GM12878 (cell line): ENCODE data around the gene FKBP6. TPM values are rescaled to one million over a fixed set of nuclear protein-coding genes. Genes with fewer than 3 reads are reported as not detected.

Experiments
- ATAC-seq: fragments of 200-7000 bp; cut with Tn5 transposase; 3 replicates; pipeline ENCODE4 v1.9.1; 2020; ENCODE audit warnings: mild to moderate bottlenecking, moderate library complexity
- BruUV-seq: library from RNA; stranded (reverse); fragments of 400-500 nt; replicated peaks from 2 replicates; lab custom pipeline; 2021; lab: Mats Ljungman, UMichigan
- CTCF ChIA-PET: fragments of 300-600 bp; sonication (Branson Sonifier 250); formaldehyde crosslinking; extraction: SDS; loops from one replicate; lab custom pipeline; 2021; ENCODE audit warnings: inconsistent platforms; lab: Yijun Ruan, JAX
- POLR2A ChIA-PET: fragments of 350-600 bp; formaldehyde crosslinking; extraction: SDS; loops from one replicate; lab custom pipeline; 2021; ENCODE audit warnings: inconsistent platforms; lab: Charles Lee
- RAD21 ChIA-PET: fragments of 300-600 bp; sonication (Branson Sonifier 250); formaldehyde crosslinking; loops from one replicate; lab custom pipeline; 2023; ENCODE audit warnings: antibody characterized with exemption; ENCODE audit not compliant: unreplicated experiment; lab: Charles Lee
- SMC1A ChIA-PET: fragments of 300-600 bp; sonication (Branson Sonifier 250); formaldehyde crosslinking; loops from one replicate; lab custom pipeline; 2023; ENCODE audit not compliant: unreplicated experiment, uncharacterized antibody; lab: Charles Lee
- DNase-seq: peaks from one replicate; pipeline ENCODE4 v3.0.0-alpha.2; 2011; ENCODE audit warnings: low read depth, low spot score
- FAIRE-seq: peaks from 3 replicates; lab custom pipeline; 2011; peaks lifted over from hg19 to GRCh38; lab: Jason Lieb, UNC
- H2AFZ ChIP-seq: 2 replicates; pipeline ENCODE4 v1.6.0; 2011; ENCODE audit warnings: low read depth, low read length, control low read depth; ENCODE audit not compliant: control insufficient read depth
- H3K27ac ChIP-seq: 2 replicates; pipeline ENCODE4 v1.5.1; 2011; ENCODE audit warnings: control low read depth; ENCODE audit not compliant: control insufficient read depth, insufficient read depth
- H3K27me3 ChIP-seq, 2 experiments: replicated peaks in 1 of 2; 2 replicates each; pipeline versions ENCODE4 v1.6.0 to v1.6.1; 2011; ENCODE audit warnings: low read length in 1 of 2; ENCODE audit not compliant: control insufficient read depth in 2 of 2, insufficient read depth in 2 of 2
- H3K36me3 ChIP-seq, 2 experiments: 2 replicates each; pipeline ENCODE4 v1.5.1; 2011; ENCODE audit warnings: low read length in 1 of 2; ENCODE audit not compliant: control insufficient read depth in 2 of 2, insufficient read depth in 2 of 2
- H3K4me1 ChIP-seq: 2 replicates; pipeline ENCODE4 v1.6.1; 2011; ENCODE audit warnings: mild to moderate bottlenecking, low read length, moderate library complexity, mixed read lengths; ENCODE audit not compliant: control insufficient read depth, insufficient read depth
- H3K4me2 ChIP-seq: 2 replicates; pipeline ENCODE4 v1.6.0; 2011; ENCODE audit warnings: control low read depth; ENCODE audit not compliant: control insufficient read depth, insufficient read depth
- H3K4me3 ChIP-seq: fragments of 200-600 bp; sonication (generic); 2 replicates; pipeline ENCODE4 v1.5.1; 2016
- H3K79me2 ChIP-seq: 2 replicates; pipeline ENCODE4 v1.6.0; 2011; ENCODE audit warnings: low read length; ENCODE audit not compliant: control insufficient read depth, insufficient read depth
- H3K9ac ChIP-seq: 2 replicates; pipeline ENCODE4 v1.8.0; 2011; ENCODE audit warnings: low read length, control low read depth, mixed read lengths; ENCODE audit not compliant: control insufficient read depth, insufficient read depth
- H3K9me3 ChIP-seq: replicated peaks from 3 replicates; pipeline ENCODE4 v1.5.1; 2011; ENCODE audit warnings: mild to moderate bottlenecking, low read length; ENCODE audit not compliant: control insufficient read depth, insufficient read depth
- H4K20me1 ChIP-seq: 2 replicates; pipeline ENCODE4 v1.6.0; 2011; ENCODE audit not compliant: control insufficient read depth, insufficient read depth
- ASH2L ChIP-seq: fragments of 300-600, 200-600 bp; sonication (generic); IDR thresholded peaks from 2 replicates; pipeline ENCODE4 v1.6.1; 2017; ENCODE audit warnings: low read depth, mild to moderate bottlenecking, borderline replicate concordance
- FOXM1 ChIP-seq: IDR thresholded peaks from 2 replicates; pipeline ENCODE4 v1.6.1; 2012; ENCODE audit warnings: low read depth, mild to moderate bottlenecking, inconsistent platforms, low read length, moderate library complexity
- JUND ChIP-seq: IDR thresholded peaks from 2 replicates; pipeline ENCODE4 v1.6.1; 2012; ENCODE audit warnings: low read depth, mild to moderate bottlenecking, low read length, improper control_type of control experiment, moderate library complexity
- POLR2AphosphoS5 ChIP-seq: IDR thresholded peaks from 2 replicates; pipeline ENCODE4 v1.6.1; 2011; ENCODE audit warnings: mild to moderate bottlenecking, low read length, inconsistent platforms
- SIX5 ChIP-seq: IDR thresholded peaks from 2 replicates; pipeline ENCODE4 v1.6.1; 2011; ENCODE audit warnings: mild to moderate bottlenecking, low read depth, low read length, moderate library complexity; ENCODE audit not compliant: severe bottlenecking
- WGBS: methylation state at CpG from one replicate; pipeline ENCODE4 v1.1.6; 2016; ENCODE audit warnings: low lambda C conversion rate; ENCODE audit not compliant: insufficient replicate concordance, insufficient coverage; ENCODE audit errors: missing lambda C conversion rate; 5-methylcytosine and 5-hydroxymethylcytosine counted together
- in situ Hi-C: fragments of 300-500 bp; cut with MboI; formaldehyde crosslinking; loops from 9 replicates; pipeline ENCODE4 v1.14.3; 2018; ENCODE audit warnings: mixed read lengths
- intact Hi-C: fragments of 100-400 bp; cut with micrococcal nuclease; formaldehyde crosslinking; loops from one replicate; pipeline ENCODE4 v1.14.2; 2022; ENCODE audit not compliant: unreplicated experiment
- polyA plus RNA-seq, 11 experiments: library from polyadenylated mRNA; depleted of rRNA in 4 of 11; unstranded in 6 of 11; stranded (reverse) in 5 of 11; fragments of >200 nt; fragmentation: Nextera tagmentation in 4 of 11; fragmentation: Illumina TruSeq in 1 of 11; extraction: Ambion mirVana in 4 of 11; extraction: Trizol in 1 of 11; gene quantifications; 1 replicate in 1 of 11; 2 replicates in 10 of 11; pipeline versions ENCODE4 v1.2.1 to v1.2.3, GENCODE V29; 2011 to 2016; ENCODE audit warnings: inconsistent platforms in 2 of 11, missing spikeins in 2 of 11, low read depth in 1 of 11
- total RNA-seq, 4 experiments: library from RNA; depleted of rRNA in 3 of 4; stranded (reverse); fragments of >200 nt in 3 of 4; fragmentation: Illumina TruSeq in 1 of 4; extraction: Trizol in 1 of 4; gene quantifications; 2 replicates each; pipeline versions ENCODE4 v1.2.1 to v1.2.3, GENCODE V29; 2013 to 2021
- TF ChIP-seq, protein P1 (sequence below): fragments of 450-650 bp; formaldehyde crosslinking; IDR thresholded peaks from 2 replicates; pipeline ENCODE4 v1.4.0; 2020; ENCODE audit warnings: mild to moderate bottlenecking, moderate library complexity
- TF ChIP-seq, protein P2 (sequence below): IDR thresholded peaks from 2 replicates; pipeline ENCODE4 v1.6.1; 2012; ENCODE audit warnings: low read length, inconsistent platforms

Gene FKBP6
- total and polyA plus RNA-seq, 10 of the 15 experiments (the other 5 are each of a cell fraction or from before 2014, with no cell fraction given): not detected

DNA sequence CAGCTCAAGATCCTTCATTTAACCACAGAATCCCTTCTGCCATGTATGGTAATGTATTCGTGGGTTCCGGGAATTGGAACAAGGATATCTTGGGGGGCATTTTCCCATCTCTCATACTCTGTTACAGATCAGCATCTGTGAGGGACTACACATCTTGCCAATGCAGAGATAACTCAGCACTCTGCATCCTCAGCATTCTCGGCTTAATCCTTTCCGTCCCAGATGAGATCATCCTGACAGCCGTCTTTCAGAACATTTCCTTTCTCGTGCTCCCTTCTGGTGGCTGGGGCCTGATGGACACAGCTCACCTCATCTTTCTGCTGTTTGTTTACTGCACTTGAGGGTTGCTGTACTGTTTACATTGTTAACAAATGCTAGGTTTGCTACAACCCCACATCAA lies 25.3 kb downstream of the FKBP6 start:
- CTCF ChIA-PET: no interaction called here
- Histone ChIP-seq H3K4me2 (no peak overlapping the region), H3K79me2 (no peaks in the 10 kb centered on the region), H2AFZ (no peak overlapping the region), H3K27ac (no peak overlapping the region), H4K20me1 (no peaks in the 10 kb centered on the region), H3K4me3 (no peak overlapping the region), H3K9me3 (no peaks in the 10 kb centered on the region), H3K4me1 (no peaks in the 10 kb centered on the region), H3K27me3 (peaks cover 0 to 3% of the 10 kb centered on the region in 2 experiments; a peak in 2 of 4 replicates), H3K36me3 (no peaks in the 10 kb centered on the region), H3K9ac (no peak overlapping the region)
- POLR2A ChIA-PET: no interaction called here
- SMC1A ChIA-PET: no interaction called here
- in situ Hi-C loops: no loop called here
- FAIRE-seq: no peak
- ATAC-seq: no peak
- no TSS peak for BruUV-seq
- RAD21 ChIA-PET: no interaction called here
- TF ChIP-seq JUND (no peak), ASH2L (no peak), POLR2AphosphoS5 (no peak), SIX5 (no peak), FOXM1 (no peak)
- TF ChIP-seq, protein P1, sequence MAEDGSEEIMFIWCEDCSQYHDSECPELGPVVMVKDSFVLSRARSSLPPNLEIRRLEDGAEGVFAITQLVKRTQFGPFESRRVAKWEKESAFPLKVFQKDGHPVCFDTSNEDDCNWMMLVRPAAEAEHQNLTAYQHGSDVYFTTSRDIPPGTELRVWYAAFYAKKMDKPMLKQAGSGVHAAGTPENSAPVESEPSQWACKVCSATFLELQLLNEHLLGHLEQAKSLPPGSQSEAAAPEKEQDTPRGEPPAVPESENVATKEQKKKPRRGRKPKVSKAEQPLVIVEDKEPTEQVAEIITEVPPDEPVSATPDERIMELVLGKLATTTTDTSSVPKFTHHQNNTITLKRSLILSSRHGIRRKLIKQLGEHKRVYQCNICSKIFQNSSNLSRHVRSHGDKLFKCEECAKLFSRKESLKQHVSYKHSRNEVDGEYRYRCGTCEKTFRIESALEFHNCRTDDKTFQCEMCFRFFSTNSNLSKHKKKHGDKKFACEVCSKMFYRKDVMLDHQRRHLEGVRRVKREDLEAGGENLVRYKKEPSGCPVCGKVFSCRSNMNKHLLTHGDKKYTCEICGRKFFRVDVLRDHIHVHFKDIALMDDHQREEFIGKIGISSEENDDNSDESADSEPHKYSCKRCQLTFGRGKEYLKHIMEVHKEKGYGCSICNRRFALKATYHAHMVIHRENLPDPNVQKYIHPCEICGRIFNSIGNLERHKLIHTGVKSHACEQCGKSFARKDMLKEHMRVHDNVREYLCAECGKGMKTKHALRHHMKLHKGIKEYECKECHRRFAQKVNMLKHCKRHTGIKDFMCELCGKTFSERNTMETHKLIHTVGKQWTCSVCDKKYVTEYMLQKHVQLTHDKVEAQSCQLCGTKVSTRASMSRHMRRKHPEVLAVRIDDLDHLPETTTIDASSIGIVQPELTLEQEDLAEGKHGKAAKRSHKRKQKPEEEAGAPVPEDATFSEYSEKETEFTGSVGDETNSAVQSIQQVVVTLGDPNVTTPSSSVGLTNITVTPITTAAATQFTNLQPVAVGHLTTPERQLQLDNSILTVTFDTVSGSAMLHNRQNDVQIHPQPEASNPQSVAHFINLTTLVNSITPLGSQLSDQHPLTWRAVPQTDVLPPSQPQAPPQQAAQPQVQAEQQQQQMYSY (CRISPR knock-in tag): no peak
- TF ChIP-seq, protein P2, sequence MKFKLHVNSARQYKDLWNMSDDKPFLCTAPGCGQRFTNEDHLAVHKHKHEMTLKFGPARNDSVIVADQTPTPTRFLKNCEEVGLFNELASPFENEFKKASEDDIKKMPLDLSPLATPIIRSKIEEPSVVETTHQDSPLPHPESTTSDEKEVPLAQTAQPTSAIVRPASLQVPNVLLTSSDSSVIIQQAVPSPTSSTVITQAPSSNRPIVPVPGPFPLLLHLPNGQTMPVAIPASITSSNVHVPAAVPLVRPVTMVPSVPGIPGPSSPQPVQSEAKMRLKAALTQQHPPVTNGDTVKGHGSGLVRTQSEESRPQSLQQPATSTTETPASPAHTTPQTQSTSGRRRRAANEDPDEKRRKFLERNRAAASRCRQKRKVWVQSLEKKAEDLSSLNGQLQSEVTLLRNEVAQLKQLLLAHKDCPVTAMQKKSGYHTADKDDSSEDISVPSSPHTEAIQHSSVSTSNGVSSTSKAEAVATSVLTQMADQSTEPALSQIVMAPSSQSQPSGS: no peak
- no peak for DNase-seq
- intact Hi-C loops: no loop called here
- 67% methylated on average over 6 of the region's 6 CpGs for WGBS
